GM21381 (cell line): ENCODE data around the gene SMTNL2.
A peak's percentile ranks its signal among the peaks of the same experiment; 100 is the strongest.
"Not testable (repeated sequence)": the region's sequence is repeated elsewhere in the genome, so short reads cannot be mapped to it uniquely, and the experiment has no call there.

ENCODE experiments used
- ATAC-seq: cut with Tn5 transposase; IDR thresholded peaks from one replicate; pipeline ENCODE4 v1.9.1; 2021; ENCODE audit warnings: mild to moderate bottlenecking, moderate library complexity; ENCODE audit not compliant: unreplicated experiment

The SMTNL2 gene

DNA sequence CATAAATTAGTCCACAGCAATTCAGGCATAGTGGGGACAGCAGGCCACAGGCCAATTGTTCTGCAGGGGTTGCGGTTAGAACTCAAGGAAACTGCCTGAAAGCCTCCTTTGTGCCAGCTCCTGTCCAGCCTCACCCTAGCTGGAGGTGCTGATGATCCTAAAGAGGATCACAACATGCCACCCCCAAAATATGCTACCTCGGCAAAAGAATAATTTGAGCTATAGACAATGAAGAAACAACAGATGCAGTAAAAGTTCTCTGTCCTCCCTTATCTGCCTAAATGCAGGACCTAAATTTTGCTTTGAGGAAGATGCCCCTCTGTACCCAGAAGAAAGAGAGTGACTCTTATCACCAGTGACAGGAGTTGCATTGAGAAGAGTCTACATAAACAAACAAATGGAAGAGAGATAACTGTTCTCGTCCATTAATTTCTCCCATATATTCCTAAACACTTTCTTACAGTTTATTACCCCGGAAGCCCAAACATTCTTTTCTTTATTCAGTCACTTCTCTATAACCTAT, 42.5 kb downstream of the SMTNL2 start:
- ATAC-seq = no peak

DNA sequence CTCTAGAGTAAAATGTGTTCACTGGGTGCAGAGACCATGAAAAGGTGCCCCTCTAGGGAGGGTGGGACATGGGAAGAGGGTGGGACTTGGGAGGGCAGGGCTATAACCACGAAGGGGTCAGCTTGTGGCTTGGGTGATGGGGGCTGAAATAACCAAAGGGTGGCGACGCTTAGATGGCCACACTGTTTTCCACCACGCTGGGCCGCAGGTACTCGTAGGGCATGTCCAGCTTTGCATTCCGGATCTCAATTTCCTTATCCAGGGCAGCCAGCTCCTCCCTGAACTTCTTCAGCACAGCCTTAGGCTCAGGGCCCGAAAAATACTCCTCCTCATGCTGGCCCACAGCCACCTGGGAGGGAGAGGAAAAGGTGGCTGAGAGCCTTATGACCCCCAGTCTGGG, 47.1 kb downstream of the SMTNL2 start:
- ATAC-seq = no peak

DNA sequence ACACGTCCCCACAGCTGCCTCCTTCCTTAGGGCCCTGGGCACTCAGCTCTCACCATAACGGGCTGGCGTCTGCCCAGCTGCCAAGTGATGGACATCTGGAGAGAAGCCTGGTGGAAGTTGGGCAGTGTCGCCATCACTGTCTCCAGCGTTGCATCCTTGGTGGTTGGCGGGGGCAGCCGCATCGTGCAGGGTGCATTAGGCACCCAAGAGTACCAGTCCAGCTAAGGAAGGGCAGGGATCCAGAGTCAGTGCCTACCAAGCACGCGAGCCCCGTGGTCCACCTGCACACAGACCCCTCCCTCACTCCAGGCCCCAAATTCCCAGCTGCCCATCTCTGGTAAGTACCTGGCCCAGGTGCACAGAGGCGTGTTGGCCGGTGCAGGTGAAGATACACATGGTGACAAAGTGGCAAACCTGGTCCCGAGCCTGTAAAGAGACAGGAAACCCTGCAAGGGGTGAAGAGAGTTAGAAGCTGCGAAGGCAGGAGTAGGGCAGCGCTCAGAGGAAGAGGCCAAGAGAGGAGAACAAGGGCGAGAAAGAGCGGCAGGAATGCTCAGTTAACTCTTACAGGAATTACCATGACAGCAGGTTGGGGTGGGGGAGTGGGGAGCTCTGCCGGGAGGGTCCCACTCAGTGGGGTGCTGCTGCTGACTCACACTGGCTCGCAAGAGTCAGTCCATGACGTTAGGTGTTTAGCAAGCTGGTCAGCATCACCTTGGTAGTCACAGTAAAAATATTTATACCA, 47.7 kb downstream of the SMTNL2 start:
- ATAC-seq = no peak

DNA sequence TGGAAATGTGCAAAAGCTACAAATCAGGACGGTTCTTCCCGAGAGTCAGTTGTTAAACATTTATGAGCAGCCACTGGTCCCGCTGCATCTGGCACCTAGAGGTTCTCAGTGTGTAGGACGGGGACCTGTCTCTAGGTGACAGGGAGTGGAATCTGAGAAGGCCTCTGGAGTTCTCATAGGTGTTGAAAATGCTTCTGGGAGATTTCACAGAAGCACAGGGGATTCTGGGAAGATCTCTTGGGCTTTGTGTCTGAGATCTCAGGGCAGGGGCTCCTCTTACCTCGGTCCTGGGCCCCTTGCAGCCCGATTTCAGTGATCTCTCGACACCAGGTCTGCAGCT, 48.2 kb downstream of the SMTNL2 start:
- ATAC-seq = no peak

DNA sequence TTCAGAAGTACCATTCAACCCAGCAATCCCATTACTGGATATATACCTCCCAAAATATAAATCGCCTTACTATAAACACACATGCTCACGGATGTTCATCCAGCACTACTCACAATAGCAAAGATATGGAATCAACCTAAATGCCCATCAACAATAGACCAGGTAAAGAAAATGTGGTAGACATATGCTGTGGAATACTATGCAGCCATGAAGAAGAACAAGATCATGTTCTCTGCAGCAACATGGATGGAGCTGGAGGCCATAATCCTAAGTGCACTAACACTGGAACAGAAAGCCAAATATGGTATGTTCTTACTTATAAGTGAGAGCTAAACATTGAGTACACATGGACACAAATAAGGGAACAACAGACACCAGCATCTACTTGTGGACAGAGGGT, 49.3 kb downstream of the SMTNL2 start:
- no peak for ATAC-seq

DNA sequence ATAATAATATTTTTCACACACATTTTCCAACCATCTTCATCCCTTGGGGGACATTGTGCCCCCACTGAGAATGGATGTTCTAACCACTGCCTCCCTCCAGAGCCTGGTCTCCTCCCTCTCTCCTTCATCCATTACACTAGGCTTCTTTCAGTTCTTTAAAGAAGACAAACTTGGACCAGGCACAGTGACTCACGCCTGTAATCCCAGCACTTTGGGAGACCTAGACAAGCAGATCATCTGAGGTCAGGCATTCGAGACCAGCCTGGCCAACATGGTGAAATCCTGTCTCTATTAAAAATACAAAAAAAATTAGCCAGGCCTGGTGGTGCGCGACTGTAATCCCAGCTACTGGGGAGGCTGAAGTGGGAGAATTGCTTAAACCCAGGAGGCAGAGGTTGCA, 50.6 kb downstream of the SMTNL2 start:
- ATAC-seq = no peak

DNA sequence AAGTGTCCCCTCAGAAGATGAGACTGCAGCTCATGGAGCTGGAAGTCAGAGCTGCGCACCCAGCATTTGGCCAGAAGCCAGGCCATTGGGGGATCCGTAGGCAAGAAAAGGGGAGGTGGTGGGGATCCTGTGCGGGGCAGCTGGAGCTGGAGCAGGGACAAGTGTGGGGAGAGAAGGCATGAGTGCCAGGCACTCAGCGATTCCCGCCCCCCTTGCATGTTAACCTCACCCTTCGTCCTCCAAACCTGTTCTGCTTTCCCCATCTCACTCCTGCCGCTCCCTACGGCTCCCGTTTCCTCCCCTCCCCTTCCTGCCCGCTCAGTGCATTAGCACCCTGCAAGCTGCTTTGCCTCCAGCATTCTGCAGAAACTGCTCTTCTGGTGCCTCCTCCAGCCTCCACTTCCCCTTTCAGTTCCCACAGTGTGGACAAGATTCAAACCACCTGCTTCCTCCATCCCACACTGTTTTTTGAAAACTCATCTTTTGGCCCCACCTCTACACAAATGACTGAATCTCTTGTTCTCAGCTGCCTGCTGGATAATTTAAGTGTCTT, 51.6 kb downstream of the SMTNL2 start:
- ATAC-seq = peak; percentile 70

DNA sequence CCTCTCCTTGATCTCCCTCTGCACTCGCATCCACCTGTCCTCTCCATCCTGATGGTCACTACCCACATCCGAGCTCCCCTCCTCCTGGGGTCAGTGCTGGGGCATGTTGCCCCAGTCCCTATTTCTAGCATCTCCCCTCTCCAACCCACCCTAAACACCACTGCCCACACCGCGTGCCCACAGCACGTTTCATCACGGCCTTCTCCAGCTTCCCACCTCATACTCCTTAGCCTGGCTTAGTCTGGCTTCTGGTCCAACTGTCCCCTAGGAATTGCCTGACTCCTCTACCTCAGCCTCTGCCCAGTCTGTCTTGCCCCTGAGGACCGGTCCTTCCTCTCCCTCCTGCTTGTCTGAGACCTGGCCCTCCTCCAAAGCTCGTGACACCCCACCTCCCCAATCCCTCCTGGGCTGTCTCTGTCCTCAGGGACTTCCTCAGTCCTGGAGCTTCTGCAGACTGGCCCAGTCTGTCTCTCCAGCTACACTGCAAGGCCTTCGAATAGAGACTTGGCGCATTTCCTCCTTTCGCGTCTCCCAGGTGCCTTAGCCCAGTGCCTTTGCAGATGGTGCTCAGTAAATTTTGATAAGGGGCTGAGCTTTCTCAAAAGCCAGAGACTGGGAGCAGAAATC, 52.3 kb downstream of the SMTNL2 start:
- no peak for ATAC-seq

DNA sequence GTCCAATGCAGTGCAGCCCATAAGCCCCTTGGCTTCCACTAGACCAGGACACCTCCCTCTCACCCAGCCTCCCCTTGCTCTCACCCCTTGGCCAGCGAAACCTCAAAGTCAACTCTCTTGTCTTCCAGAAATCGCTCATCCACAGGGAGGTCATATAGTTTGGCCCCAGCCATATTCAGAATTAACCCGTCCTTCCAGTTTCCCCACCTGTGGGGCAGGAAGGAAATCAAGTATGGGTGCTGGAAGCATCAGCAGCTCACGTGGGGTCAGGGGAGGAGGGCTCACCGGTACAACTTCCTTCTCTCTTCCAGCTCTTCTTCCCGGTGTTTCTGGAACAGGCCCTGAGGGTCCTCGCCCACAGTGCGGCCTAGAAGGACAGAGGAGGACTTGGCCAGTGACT, 54.4 kb downstream of the SMTNL2 start:
- not testable (repeated sequence) for ATAC-seq

DNA sequence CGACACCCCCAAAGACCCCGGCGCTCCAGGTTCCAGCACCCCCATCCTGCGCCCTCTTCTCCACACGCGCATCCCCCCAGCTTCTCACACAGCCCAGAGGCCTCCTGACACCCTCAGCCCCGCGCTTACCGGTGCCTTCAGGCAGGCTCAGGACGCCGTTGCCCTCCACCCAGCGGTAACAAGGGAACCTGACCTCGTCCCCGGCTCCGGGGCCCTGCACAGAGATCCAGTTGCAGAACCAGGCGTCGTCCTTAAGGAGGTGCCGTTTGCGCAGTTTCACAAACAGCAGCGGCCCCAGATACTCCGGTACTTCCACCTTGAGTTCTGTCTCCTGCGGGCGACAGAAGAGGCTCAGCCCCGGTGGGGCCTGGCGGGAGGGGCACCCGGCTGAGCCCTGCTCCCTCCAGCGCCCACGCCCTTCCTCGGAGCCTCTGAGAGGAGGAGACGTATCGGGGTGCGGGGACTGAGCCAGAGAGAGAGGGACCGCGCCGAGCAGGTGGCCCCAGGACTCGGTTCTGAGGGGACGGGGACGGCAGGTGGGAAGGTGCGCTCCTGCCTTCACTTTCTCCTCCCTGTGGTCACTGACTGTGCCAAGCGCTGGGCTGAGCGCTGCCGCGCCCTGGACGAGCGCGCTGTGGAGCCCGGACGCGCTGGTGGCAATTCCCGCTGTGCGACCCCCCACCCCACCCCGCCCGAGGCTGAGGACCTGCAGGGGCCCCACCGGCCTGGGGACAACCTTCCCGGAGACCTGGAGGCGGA, 55.2 kb downstream of the SMTNL2 start:
- ATAC-seq = not testable (repeated sequence)

DNA sequence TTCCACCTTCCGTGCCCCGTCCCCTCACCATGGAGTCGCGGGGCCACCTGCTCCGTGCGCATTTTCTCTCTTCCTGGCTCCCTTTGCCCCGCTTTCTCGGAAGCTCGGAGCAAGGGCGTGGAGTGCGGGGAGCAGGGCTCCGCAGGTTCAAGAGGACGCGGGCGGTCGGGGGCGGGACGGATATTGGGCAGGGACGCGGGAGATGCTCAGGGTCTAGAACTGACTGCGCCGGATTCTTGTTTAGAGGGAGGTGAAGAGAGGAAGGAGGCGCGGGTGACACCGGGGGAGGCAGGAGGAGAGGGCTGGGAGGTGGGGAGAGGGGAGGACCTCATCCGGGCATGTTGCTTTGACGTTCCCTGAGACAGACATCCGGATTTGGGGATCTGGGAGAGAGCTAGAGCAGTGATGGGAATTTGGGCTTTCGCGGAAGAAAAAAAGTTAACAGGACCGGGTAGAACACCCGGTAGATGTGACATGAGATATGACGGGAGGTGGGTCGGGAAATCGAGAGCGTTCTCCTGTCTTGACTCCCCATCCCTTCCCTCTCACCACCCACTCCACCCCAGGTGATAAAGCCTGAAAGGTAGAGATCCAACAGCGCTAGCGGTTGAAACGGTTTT, 56.4 kb downstream of the SMTNL2 start:
- not testable (repeated sequence) for ATAC-seq

DNA sequence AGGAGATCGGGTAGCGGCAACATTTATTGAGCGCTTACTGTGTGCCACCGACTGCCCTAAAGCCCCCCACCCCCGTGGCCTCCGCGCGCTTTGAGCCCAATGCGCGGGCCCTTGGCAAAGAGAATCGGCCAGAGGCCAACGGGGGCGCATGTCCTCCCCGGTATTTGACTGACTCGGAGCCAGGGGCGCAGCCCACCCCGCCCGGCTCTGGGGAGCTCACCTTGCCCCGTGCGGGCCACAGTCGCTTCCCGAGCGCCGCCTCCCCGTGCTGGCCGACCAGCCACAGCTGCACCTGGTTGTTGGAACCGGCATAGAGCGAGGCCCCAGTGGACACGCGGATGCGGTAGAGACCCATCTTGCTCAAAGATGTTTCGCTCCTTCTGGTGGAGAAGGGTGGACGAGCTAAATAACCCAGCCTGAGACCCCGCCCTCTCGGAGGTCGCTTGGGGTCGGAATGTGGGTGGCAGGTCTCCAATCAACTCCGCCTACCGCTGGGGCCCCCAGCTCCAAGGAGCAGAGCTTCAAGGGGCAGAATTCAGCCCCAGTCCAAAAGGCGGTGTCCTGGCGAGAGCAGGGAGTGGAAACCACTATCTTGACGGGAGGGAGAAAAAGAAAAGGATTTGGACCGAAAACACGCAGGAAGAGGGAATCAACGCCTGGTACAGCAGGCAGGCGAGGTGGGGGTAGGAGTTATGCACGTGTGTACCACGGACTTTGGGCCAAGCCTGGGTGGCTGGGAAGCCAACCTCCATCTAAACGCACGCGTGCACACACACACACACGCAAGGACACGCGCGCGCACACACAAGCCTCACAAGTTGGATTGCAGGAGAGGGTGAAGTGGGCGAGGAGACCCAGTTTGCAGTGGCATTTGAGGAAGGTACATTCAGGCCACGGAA, 57.2 kb downstream of the SMTNL2 start, which contains the start of gene ALOX15:
TSS of gene ALOX15 (minus strand) at position 382 of the 899 bp plus-strand sequence. CDS start at position 355, 27 bp downstream.
- no peak for ATAC-seq

DNA sequence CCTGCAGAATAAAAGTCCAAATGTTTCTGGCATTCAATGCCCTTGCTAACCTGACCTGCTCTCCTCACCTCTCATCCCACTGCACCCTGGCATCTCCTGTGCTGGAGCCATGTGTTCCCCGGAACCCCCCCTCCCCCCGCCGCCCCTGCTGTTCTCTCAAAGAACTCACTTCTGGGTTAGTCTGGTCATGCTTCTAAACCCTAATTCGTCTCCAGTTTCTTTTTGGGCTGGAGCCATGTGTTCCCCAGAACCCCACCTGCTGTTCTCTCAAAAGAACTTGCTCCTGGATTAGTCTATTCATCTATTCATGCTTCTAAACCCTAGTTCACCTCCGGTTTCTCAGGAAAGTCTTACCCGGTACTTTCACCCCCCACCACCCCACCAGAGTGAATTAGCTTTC, 58.0 kb downstream of the SMTNL2 start:
- ATAC-seq = no peak

DNA sequence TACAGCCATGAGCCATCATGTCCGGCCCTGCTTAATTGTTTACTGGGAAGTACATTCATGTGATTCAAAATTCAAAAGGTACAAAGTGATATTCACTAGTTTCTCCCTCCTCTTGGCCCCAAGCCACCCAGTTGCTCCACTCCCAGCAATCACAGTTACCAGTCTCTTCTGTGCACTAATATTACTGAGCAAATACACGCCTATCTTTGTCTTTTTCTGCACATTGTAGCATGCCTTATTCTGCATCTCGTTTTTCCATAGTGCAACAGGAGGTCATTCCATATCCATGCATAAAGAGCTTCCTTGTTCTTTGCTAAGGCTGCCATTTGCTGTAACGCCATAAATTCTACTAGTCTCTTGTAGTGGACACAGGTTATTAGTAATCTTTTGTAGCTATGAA, 59.3 kb downstream of the SMTNL2 start:
- ATAC-seq = no peak

DNA sequence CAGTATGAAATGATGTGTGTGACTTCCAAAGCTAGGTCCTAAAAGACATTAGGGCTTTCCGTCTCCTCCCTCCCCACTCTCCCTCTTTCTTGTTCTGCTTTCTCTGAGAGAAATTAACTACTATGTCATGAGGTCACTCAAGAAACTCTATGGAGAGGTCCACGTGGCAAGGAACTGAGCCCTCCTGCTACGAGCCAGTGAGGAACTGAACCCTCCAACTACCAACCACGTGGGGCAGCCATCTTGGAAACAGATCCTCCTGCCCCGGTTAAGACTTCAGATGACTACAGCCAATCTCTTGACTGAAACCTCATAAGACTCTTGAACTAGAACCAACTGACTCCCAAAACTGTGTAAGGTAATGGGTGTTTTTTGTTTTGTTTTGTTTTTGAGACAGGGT, 61.3 kb downstream of the SMTNL2 start:
- no peak for ATAC-seq

DNA sequence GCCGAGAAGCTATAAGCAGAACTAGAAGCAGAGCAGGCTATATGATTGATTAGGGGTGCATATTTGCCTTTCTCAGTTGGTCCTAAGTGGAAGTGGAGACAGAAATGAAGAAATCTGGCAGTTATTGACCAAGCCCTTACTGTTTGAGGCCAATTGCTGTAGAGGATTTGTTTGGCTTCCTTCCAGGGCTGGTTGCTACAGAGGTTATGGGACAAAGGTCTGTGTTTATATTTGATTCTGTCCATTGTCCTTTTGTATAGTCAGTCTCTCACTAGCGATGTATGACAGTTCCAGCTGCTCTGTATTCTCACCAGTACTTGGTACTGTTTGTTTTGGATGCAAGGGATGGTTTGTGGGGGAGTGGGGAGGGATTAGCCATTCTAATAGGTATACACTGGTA, 64.4 kb downstream of the SMTNL2 start:
- no peak for ATAC-seq

DNA sequence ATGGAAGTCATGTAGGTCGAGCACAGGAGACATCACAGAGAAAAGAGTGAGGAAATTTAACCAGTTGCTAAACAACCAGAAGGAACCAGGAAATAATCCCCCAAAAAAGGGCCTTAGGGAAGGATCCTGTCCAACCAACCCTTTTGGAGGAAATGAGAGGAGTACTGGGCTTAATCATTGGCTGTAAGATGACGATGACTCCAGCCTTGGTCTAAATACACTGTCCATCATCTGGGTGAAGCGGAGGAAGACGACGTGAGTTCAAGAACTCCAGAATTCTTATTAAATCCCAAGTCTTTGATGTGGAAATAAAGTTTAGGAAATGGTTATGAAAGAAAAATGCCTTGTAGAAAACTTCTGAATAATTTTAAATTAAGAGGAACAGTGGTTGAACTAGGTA, 68.7 kb downstream of the SMTNL2 start:
- ATAC-seq = no peak

DNA sequence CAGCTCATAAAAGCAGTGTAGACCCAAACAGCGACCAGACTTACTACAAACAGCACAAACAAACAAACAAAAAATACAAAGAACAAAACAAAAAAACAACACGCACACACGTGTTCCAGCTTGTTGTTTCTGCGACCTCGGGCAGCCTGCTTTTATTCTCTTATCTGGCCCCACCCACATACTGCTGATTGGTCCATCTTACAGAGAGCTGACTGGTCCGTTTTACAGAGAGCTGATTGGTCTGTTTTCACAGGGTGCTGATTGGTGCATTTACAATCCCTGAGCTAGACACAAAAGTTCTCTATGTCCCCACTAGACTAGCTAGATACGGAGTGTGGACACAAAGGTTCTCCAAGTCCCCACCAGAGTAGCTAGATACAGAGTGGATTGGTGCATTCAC, 71.6 kb downstream of the SMTNL2 start:
- ATAC-seq = not testable (repeated sequence)

DNA sequence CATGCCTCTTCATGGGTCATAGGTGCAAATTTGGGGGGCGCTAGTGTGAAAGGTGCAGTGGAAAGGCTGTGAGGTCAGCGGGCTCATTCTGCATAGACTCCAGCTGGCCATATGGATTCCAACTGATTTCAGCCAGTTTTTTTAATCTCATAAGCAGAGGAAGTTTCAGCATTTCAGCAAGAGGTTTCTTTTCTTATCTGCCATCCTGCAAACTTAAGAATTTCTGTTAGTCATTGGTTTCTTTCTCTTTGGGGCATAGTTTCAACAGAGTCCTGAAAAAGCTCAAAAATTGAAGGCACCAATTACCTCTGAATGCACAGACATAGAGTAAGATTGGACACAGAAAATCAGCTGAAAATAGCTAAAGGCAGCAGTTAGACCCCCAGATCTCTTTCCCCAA, 73.3 kb downstream of the SMTNL2 start:
- no peak for ATAC-seq
